Suprapubic skin (tissue), 4 donors: ENCODE results near the gene NHEJ1. TPM values are rescaled to one million over a fixed set of nuclear protein-coding genes. Genes with fewer than 3 reads are reported as not detected.

ENCODE experiments used
- DNase-seq, 2 donors: peaks; one replicate each; pipeline ENCODE4 v3.0.0-alpha.2; 2019; ENCODE audit warnings: low spot score in 2 of 2
- H3K27ac ChIP-seq: fragments of 200-600 bp; sonication (generic); one replicate; pipeline ENCODE4 v1.5.1; 2019
- H3K27me3 ChIP-seq: fragments of 200-600 bp; sonication (generic); one replicate; pipeline ENCODE4 v1.5.1; 2019
- H3K36me3 ChIP-seq: fragments of 200-600 bp; sonication (generic); one replicate; pipeline ENCODE4 v1.5.1; 2019
- H3K4me1 ChIP-seq: fragments of 200-600 bp; sonication (generic); one replicate; pipeline ENCODE4 v1.5.1; 2019
- H3K4me3 ChIP-seq: fragments of 200-600 bp; sonication (generic); one replicate; pipeline ENCODE4 v1.5.1; 2019; ENCODE audit warnings: mild to moderate bottlenecking
- H3K9me3 ChIP-seq: fragments of 200-600 bp; sonication (generic); one replicate; pipeline ENCODE4 v1.5.1; 2019
- EP300 ChIP-seq: sonication (generic); formaldehyde crosslinking; IDR thresholded peaks from one replicate; pipeline ENCODE4 v1.6.1; 2017; ENCODE audit warnings: antibody characterized with exemption
- POLR2A ChIP-seq, 2 donors: fragments of 450-650 bp; IDR thresholded peaks; one replicate each; pipeline ENCODE4 v1.6.1; 2017; ENCODE audit warnings: antibody characterized with exemption in 2 of 2, mild to moderate bottlenecking in 2 of 2, moderate library complexity in 2 of 2
- POLR2AphosphoS5 ChIP-seq, 3 donors: sonication (generic); formaldehyde crosslinking; IDR thresholded peaks; one replicate each; pipeline ENCODE4 v1.6.1; 2017; ENCODE audit warnings: antibody characterized with exemption in 3 of 3
- WGBS: methylation state at CpG from one replicate; pipeline ENCODE4 v1.1.5; 2018; 5-methylcytosine and 5-hydroxymethylcytosine counted together
- total RNA-seq, 4 donors: library from RNA; depleted of rRNA; stranded (reverse); fragments of >200 nt; gene quantifications; one replicate each; pipeline ENCODE4 v1.1.0, GENCODE V29; 2016
- TF ChIP-seq, protein P1 (sequence below), 2 donors: fragments of 200-600 bp in 1 of 2; fragments of 450-650 bp in 1 of 2; sonication (generic) in 1 of 2; IDR thresholded peaks; one replicate each; pipeline ENCODE4 v1.5.1; 2016 to 2019; ENCODE audit warnings: antibody characterized with exemption in 2 of 2, mild to moderate bottlenecking in 1 of 2, moderate library complexity in 1 of 2

The NHEJ1 gene
- total RNA-seq, 4 donors from 2014 or later = 15.7 to 19.2 (median 18.3) TPM

- DNase-seq = no peak
- H3K27me3 ChIP-seq = no peaks in the 10 kb centered on the region
- H3K27ac ChIP-seq = no peak overlapping the region
- H3K36me3 ChIP-seq = peaks cover 3% of the 10 kb centered on the region
- peaks cover 29% of the 10 kb centered on the region for H3K4me1 ChIP-seq
- no peaks in the 10 kb centered on the region for H3K9me3 ChIP-seq
- TF ChIP-seq EP300 = no peak
- no peak for TF ChIP-seq POLR2AphosphoS5 (IDR thresholded peaks at IDR 0.05)
- TF ChIP-seq, protein P1, sequence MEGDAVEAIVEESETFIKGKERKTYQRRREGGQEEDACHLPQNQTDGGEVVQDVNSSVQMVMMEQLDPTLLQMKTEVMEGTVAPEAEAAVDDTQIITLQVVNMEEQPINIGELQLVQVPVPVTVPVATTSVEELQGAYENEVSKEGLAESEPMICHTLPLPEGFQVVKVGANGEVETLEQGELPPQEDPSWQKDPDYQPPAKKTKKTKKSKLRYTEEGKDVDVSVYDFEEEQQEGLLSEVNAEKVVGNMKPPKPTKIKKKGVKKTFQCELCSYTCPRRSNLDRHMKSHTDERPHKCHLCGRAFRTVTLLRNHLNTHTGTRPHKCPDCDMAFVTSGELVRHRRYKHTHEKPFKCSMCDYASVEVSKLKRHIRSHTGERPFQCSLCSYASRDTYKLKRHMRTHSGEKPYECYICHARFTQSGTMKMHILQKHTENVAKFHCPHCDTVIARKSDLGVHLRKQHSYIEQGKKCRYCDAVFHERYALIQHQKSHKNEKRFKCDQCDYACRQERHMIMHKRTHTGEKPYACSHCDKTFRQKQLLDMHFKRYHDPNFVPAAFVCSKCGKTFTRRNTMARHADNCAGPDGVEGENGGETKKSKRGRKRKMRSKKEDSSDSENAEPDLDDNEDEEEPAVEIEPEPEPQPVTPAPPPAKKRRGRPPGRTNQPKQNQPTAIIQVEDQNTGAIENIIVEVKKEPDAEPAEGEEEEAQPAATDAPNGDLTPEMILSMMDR (IDR thresholded peaks at IDR 0.05) = no peak
- no peak for TF ChIP-seq POLR2A (IDR thresholded peaks at IDR 0.05)
- no peak overlapping the region for H3K4me3 ChIP-seq
Observed at GRCh38 chr2:219120082-219120481, 40.5 kb downstream of the NHEJ1 start.

DNA sequence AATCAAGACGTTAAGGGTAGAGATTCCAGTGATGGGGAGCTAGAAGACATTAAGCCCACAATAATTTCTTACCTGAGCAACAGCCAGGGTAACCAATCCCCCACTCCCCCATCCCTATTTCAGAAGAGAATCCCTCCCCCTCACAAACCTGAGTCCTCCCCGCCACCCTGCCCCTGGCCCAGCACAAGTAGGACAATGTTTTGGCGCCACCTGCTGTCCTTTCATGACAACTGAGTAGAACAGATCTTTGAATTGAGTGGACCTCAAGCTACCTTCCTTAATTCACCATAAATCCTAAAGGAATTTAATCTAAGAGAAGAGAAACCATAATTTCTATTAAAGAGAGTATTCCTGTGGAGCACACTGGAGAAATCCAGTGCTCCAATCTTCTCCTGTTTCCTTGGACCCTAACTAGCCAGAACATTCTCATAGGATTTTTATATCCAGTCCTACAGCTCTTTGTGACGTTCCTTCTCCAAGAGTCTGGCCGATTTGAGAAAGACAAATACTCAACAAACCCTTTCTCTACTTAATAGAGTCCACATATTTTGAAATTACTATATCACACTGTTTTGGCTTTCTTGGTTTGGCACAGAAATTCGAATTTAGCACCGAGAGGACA lies 41.1 kb downstream of the NHEJ1 start:
- DNase-seq = peak in 1 of 2 donors; percentile 79
- 58% methylated on average over 7 of the region's 7 CpGs for WGBS
- Histone ChIP-seq H3K4me3 (no peak overlapping the region), H3K4me1 (peaks cover 27% of the 10 kb centered on the region), H3K27ac (no peak overlapping the region), H3K36me3 (peaks cover 3% of the 10 kb centered on the region), H3K9me3 (no peaks in the 10 kb centered on the region), H3K27me3 (no peaks in the 10 kb centered on the region)
- no peak for TF ChIP-seq EP300
- TF ChIP-seq, protein P1 (IDR thresholded peaks at IDR 0.05) = peak; percentile 47 to 60

GRCh38 chr2:219118504-219118903 lies 42.1 kb downstream of the NHEJ1 start:
- H3K4me3 ChIP-seq = no peak overlapping the region
- no peak for DNase-seq
- no peaks in the 10 kb centered on the region for H3K9me3 ChIP-seq
- WGBS = 71% methylated on average over 12 of the region's 12 CpGs
- no peak overlapping the region for H3K27ac ChIP-seq
- TF ChIP-seq, protein P1 (IDR thresholded peaks at IDR 0.05) = no peak
- TF ChIP-seq POLR2A (IDR thresholded peaks at IDR 0.05) = no peak
- TF ChIP-seq EP300 = no peak
- TF ChIP-seq POLR2AphosphoS5 (IDR thresholded peaks at IDR 0.05) = no peak
- no peaks in the 10 kb centered on the region for H3K27me3 ChIP-seq
- peaks cover 3% of the 10 kb centered on the region for H3K36me3 ChIP-seq
- H3K4me1 ChIP-seq = peaks cover 20% of the 10 kb centered on the region

- Histone ChIP-seq H3K27me3 (no peaks in the 10 kb centered on the region), H3K9me3 (no peaks in the 10 kb centered on the region), H3K4me1 (peaks cover 9% of the 10 kb centered on the region), H3K27ac (no peak overlapping the region), H3K36me3 (peaks cover 3% of the 10 kb centered on the region), H3K4me3 (no peak overlapping the region)
- TF ChIP-seq POLR2AphosphoS5 (IDR thresholded peaks at IDR 0.05) (no peak), POLR2A (IDR thresholded peaks at IDR 0.05) (no peak), EP300 (no peak)
- TF ChIP-seq, protein P1 (IDR thresholded peaks at IDR 0.05) = no peak
- WGBS = 66% methylated on average over 8 of the region's 8 CpGs
- DNase-seq = no peak
Observed at GRCh38 chr2:219116776-219117646, 43.6 kb downstream of the NHEJ1 start.

GRCh38 chr2:219112651-219113338 lies 47.8 kb downstream of the NHEJ1 start:
- no peaks in the 10 kb centered on the region for H3K27me3 ChIP-seq
- TF ChIP-seq, protein P1 (IDR thresholded peaks at IDR 0.05) = no peak
- no peak for TF ChIP-seq POLR2AphosphoS5 (IDR thresholded peaks at IDR 0.05)
- TF ChIP-seq POLR2A (IDR thresholded peaks at IDR 0.05) = no peak
- no peak for TF ChIP-seq EP300
- no peak for DNase-seq
- peaks cover 12% of the 10 kb centered on the region for H3K4me1 ChIP-seq
- no peaks in the 10 kb centered on the region for H3K9me3 ChIP-seq
- H3K36me3 ChIP-seq = peaks cover 3% of the 10 kb centered on the region
- no peak overlapping the region for H3K4me3 ChIP-seq
- WGBS = 89% methylated on average over 9 of the region's 9 CpGs
- no peak overlapping the region for H3K27ac ChIP-seq
